IPS DF 6.9 (cell line): Measurements from ENCODE around the gene STK36.

ENCODE experiments used
- DNase-seq: peaks from one replicate; pipeline ENCODE4 v3.0.0-alpha.2; 2013; ENCODE audit warnings: low read depth, low spot score
- H3K27ac ChIP-seq: one replicate; pipeline ENCODE4 v1.5.1; 2013; ENCODE audit warnings: low read length, control low read depth
- H3K27me3 ChIP-seq: 2 replicates; pipeline ENCODE4 v1.6.1; 2013; ENCODE audit warnings: mild to moderate bottlenecking, low read length; ENCODE audit not compliant: control insufficient read depth, insufficient read depth
- H3K36me3 ChIP-seq: 2 replicates; pipeline ENCODE4 v1.6.1; 2013; ENCODE audit warnings: low read length; ENCODE audit not compliant: control insufficient read depth, insufficient read depth
- H3K4me1 ChIP-seq: 2 replicates; pipeline ENCODE4 v1.6.1; 2013; ENCODE audit warnings: low read length; ENCODE audit not compliant: control insufficient read depth, insufficient read depth
- H3K4me3 ChIP-seq: 2 replicates; pipeline ENCODE4 v1.5.1; 2013; ENCODE audit warnings: mild to moderate bottlenecking, low read length
- H3K9me3 ChIP-seq: 2 replicates; pipeline ENCODE4 v1.6.1; 2013; ENCODE audit warnings: low read length, inconsistent platforms; ENCODE audit not compliant: control insufficient read depth, insufficient read depth
- WGBS: extraction: QIAGEN DNeasy Blood & Tissue Kit; methylation state at CpG from one replicate; pipeline ENCODE4 v1.1.7; 2013; ENCODE audit warnings: mixed read lengths, missing lambda C conversion rate; ENCODE audit not compliant: insufficient read length, insufficient coverage; 5-methylcytosine and 5-hydroxymethylcytosine counted together

Gene STK36

GRCh38 chr2:218643751-218644310 is 28.1 kb upstream of the STK36 start:
- no CpG with 5 or more reads among the region's 10 CpGs for WGBS
- Histone ChIP-seq H3K36me3 (peaks cover 52% of the 10 kb centered on the region), H3K4me3 (no peak overlapping the region), H3K27me3 (no peaks in the 10 kb centered on the region), H3K27ac (no peak overlapping the region), H3K4me1 (no peaks in the 10 kb centered on the region), H3K9me3 (no peaks in the 10 kb centered on the region)
- no peak for DNase-seq

- Histone ChIP-seq H3K9me3 (no peaks in the 10 kb centered on the region), H3K4me3 (no peak overlapping the region), H3K27me3 (no peaks in the 10 kb centered on the region), H3K36me3 (peaks cover 52% of the 10 kb centered on the region), H3K27ac (no peak overlapping the region), H3K4me1 (no peaks in the 10 kb centered on the region)
- DNase-seq, result no peak
- WGBS, result no CpG with 5 or more reads among the region's 11 CpGs
Observed at GRCh38 chr2:218644721-218645120, 27.2 kb upstream of the STK36 start.

- Histone ChIP-seq H3K27me3 (no peaks in the 10 kb centered on the region), H3K36me3 (peaks cover 51% of the 10 kb centered on the region), H3K4me1 (no peaks in the 10 kb centered on the region), H3K9me3 (no peaks in the 10 kb centered on the region), H3K4me3 (no peak overlapping the region), H3K27ac (no peak overlapping the region)
- no CpG with 5 or more reads among the region's 1 CpG for whole genome bisulfite sequencing
- no peak for DNase-seq
Observed at GRCh38 chr2:218645126-218645525, 26.8 kb upstream of the STK36 start.

GRCh38 chr2:218648088-218648786 is 23.6 kb upstream of the STK36 start:
- DNase-seq, result no peak
- Histone ChIP-seq H3K27me3 (no peaks in the 10 kb centered on the region), H3K27ac (no peak overlapping the region), H3K9me3 (no peaks in the 10 kb centered on the region), H3K4me3 (no peak overlapping the region), H3K36me3 (peaks cover 50% of the 10 kb centered on the region), H3K4me1 (no peaks in the 10 kb centered on the region)
- WGBS, result no CpG with 5 or more reads among the region's 9 CpGs

GRCh38 chr2:218648787-218649100 is 23.1 kb upstream of the STK36 start:
- Histone ChIP-seq H3K27ac (no peak overlapping the region), H3K4me3 (no peak overlapping the region; the same call in 1 of the 2 replicates), H3K4me1 (no peaks in the 10 kb centered on the region), H3K27me3 (no peaks in the 10 kb centered on the region), H3K9me3 (no peaks in the 10 kb centered on the region), H3K36me3 (peaks cover 46% of the 10 kb centered on the region)
- no CpG with 5 or more reads among the region's 11 CpGs for WGBS
- DNase-seq, result no peak

- H3K4me1 ChIP-seq, result no peaks in the 10 kb centered on the region
- no peak for DNase-seq
- no peaks in the 10 kb centered on the region for H3K27me3 ChIP-seq
- no peak overlapping the region for H3K4me3 ChIP-seq
- no peak overlapping the region for H3K27ac ChIP-seq
- no peaks in the 10 kb centered on the region for H3K9me3 ChIP-seq
- no CpG with 5 or more reads among the region's 2 CpGs for WGBS
- peaks cover 18% of the 10 kb centered on the region; the same call in 1 of the 2 replicates for H3K36me3 ChIP-seq
Observed at GRCh38 chr2:218655751-218656150, 16.1 kb upstream of the STK36 start.

GRCh38 chr2:218658671-218659257 is 13.1 kb upstream of the STK36 start:
- WGBS, result no CpG with 5 or more reads among the region's 27 CpGs
- peaks cover 23% of the 10 kb centered on the region for H3K36me3 ChIP-seq

GRCh38 chr2:218659258-218659987 is 12.5 kb upstream of the STK36 start, which contains the start of the genes BCS1L and ZNF142:
TSS of gene BCS1L (plus strand) at chr2:218659683. CDS start at chr2:218660988, 1,305 bp downstream.
TSS of gene ZNF142 (minus strand) at chr2:218659623. CDS start at chr2:218656429, 3,194 bp downstream.
- Histone ChIP-seq H3K36me3 (peaks cover 28% of the 10 kb centered on the region), H3K27ac (no peak within 1 kb of the TSS), H3K4me3 (peak within 1 kb of the TSS; percentile 87), H3K9me3 (no peaks in the 10 kb centered on the region), H3K4me1 (no peaks in the 10 kb centered on the region), H3K27me3 (no peaks in the 10 kb centered on the region)
- WGBS, result no CpG with 5 or more reads among the region's 49 CpGs
- peak; percentile 71 for DNase-seq

More at GRCh38 chr2:218658671-218659257, 13.1 kb upstream of the STK36 start:
- Histone ChIP-seq H3K4me3 (peak overlapping the region; percentile 87), H3K4me1 (no peaks in the 10 kb centered on the region), H3K9me3 (no peaks in the 10 kb centered on the region), H3K27me3 (no peaks in the 10 kb centered on the region), H3K27ac (no peak overlapping the region)
- no peak for DNase-seq

GRCh38 chr2:218659988-218660358 is 11.9 kb upstream of the STK36 start:
- H3K27ac ChIP-seq, result no peak overlapping the region
- no peak for DNase-seq
- H3K27me3 ChIP-seq, result no peaks in the 10 kb centered on the region
- H3K4me1 ChIP-seq, result no peaks in the 10 kb centered on the region
- peak overlapping the region; percentile 87; the same call in 1 of the 2 replicates for H3K4me3 ChIP-seq
- H3K36me3 ChIP-seq, result peaks cover 32% of the 10 kb centered on the region
- no peaks in the 10 kb centered on the region for H3K9me3 ChIP-seq
- no CpG with 5 or more reads among the region's 8 CpGs for WGBS

GRCh38 chr2:218662377-218662776 is 9.5 kb upstream of the STK36 start:
- no peaks in the 10 kb centered on the region for H3K9me3 ChIP-seq
- no CpG with 5 or more reads among the region's 7 CpGs for WGBS
- H3K4me1 ChIP-seq, result no peaks in the 10 kb centered on the region
- no peaks in the 10 kb centered on the region for H3K27me3 ChIP-seq
- no peak for DNase-seq
- no peak overlapping the region for H3K27ac ChIP-seq
- H3K4me3 ChIP-seq, result no peak overlapping the region
- peaks cover 31% of the 10 kb centered on the region for H3K36me3 ChIP-seq
